Fibroblast of lung (primary cell): ENCODE measurements around the gene TNIK. TPM values are rescaled to one million over a fixed set of nuclear protein-coding genes. Genes with fewer than 3 reads are reported as not detected.

Experiments used
- DNase-seq, 2 donors: peaks; one replicate each; pipeline versions ENCODE4 v3.0.0 to v3.0.0-alpha.2; 2010; ENCODE audit warnings: low read depth in 2 of 2
- H2AFZ ChIP-seq: 2 replicates; pipeline ENCODE4 v1.5.1; 2012; ENCODE audit warnings: low read length, control low read depth, inconsistent platforms
- H3K27ac ChIP-seq: 2 replicates; pipeline ENCODE4 v1.5.1; 2011; ENCODE audit warnings: low read length, control low read depth; ENCODE audit not compliant: insufficient read depth
- H3K27me3 ChIP-seq: 2 replicates; pipeline ENCODE4 v1.5.1; 2011; ENCODE audit warnings: mild to moderate bottlenecking, low read length; ENCODE audit not compliant: control insufficient read depth, insufficient read depth
- H3K36me3 ChIP-seq: 2 replicates; pipeline ENCODE4 v1.5.1; 2011; ENCODE audit warnings: low read length; ENCODE audit not compliant: control insufficient read depth, insufficient read depth
- H3K4me1 ChIP-seq: 2 replicates; pipeline ENCODE4 v1.5.1; 2011; ENCODE audit warnings: low read length; ENCODE audit not compliant: control insufficient read depth, insufficient read depth; ENCODE audit errors: extremely low read depth
- H3K4me2 ChIP-seq: 2 replicates; pipeline ENCODE4 v1.5.1; 2011; ENCODE audit warnings: low read length, control low read depth; ENCODE audit not compliant: insufficient read depth; ENCODE audit errors: extremely low read depth
- H3K4me3 ChIP-seq, 4 experiments: fragments of 200-600 bp in 1 of 4; sonication (generic) in 1 of 4; replicated peaks in 1 of 4; 2 replicates each; pipeline ENCODE4 v1.5.1; 2011 to 2016; ENCODE audit warnings: low read length in 4 of 4, low read depth in 3 of 4, mild to moderate bottlenecking in 3 of 4, control low read depth in 2 of 4, inconsistent platforms in 1 of 4, mixed read lengths in 1 of 4; ENCODE audit not compliant: insufficient read depth in 1 of 4; ENCODE audit errors: control extremely low read depth in 1 of 4
- H3K79me2 ChIP-seq: 2 replicates; pipeline ENCODE4 v1.5.1; 2012; ENCODE audit warnings: mild to moderate bottlenecking, low read length, inconsistent platforms; ENCODE audit not compliant: control insufficient read depth, insufficient read depth
- H3K9ac ChIP-seq: 2 replicates; pipeline ENCODE4 v1.5.1; 2011; ENCODE audit warnings: mild to moderate bottlenecking, low read length, control low read depth; ENCODE audit not compliant: insufficient read depth
- H3K9me3 ChIP-seq: 2 replicates; pipeline ENCODE4 v1.5.1; 2012; ENCODE audit warnings: low read depth, low read length; ENCODE audit not compliant: control insufficient read depth, insufficient read depth
- H4K20me1 ChIP-seq: 2 replicates; pipeline ENCODE4 v1.5.1; 2011; ENCODE audit warnings: low read length; ENCODE audit not compliant: control insufficient read depth, insufficient read depth; ENCODE audit errors: extremely low read depth
- CTCF ChIP-seq, 2 donors: IDR thresholded peaks in 1 of 2; conservative IDR thresholded peaks in 1 of 2; 1 replicate in 1 of 2; 2 replicates in 1 of 2; pipeline ENCODE4 v1.5.1; 2011 to 2012; ENCODE audit warnings: low read length in 2 of 2, control low read depth in 1 of 2, inconsistent platforms in 1 of 2, low read depth in 1 of 2, mild to moderate bottlenecking in 1 of 2
- EZH2 ChIP-seq: IDR thresholded peaks from 2 replicates; pipeline ENCODE4 v1.5.1; 2012; ENCODE audit warnings: low read length, control low read depth, mild to moderate bottlenecking; ENCODE audit errors: missing control alignments
- polyA plus RNA-seq, 2 donors: library from polyadenylated mRNA; depleted of rRNA in 1 of 2; stranded (reverse) in 1 of 2; unstranded in 1 of 2; fragments of >200 nt; gene quantifications; 2 replicates each; pipeline ENCODE4 v1.2.1, GENCODE V29; 2011 to 2012; ENCODE audit warnings: missing spikeins in 1 of 2
- total RNA-seq: library from RNA; depleted of rRNA; stranded (reverse); fragments of >200 nt; gene quantifications from 2 replicates; pipeline ENCODE4 v1.2.1, GENCODE V29; 2014

The TNIK gene
- total and polyA plus RNA-seq, 2 donors (not counting 1 experiment from before 2014, with no cell fraction given): 13.8 to 39.3 TPM

GRCh38 chr3:171312741-171313140, 147.5 kb downstream of the TNIK start:
- H3K36me3 ChIP-seq: no peaks in the 10 kb centered on the region
- DNase-seq: no peak
- H3K4me3 ChIP-seq: no peak overlapping the region
- H3K9me3 ChIP-seq: no peaks in the 10 kb centered on the region
- H4K20me1 ChIP-seq: no peaks in the 10 kb centered on the region
- no peak overlapping the region for H3K4me2 ChIP-seq
- H3K79me2 ChIP-seq: peaks cover 2% of the 10 kb centered on the region
- H3K27me3 ChIP-seq: no peaks in the 10 kb centered on the region
- H3K9ac ChIP-seq: no peak overlapping the region
- H3K27ac ChIP-seq: no peak overlapping the region
- H2AFZ ChIP-seq: no peak overlapping the region
- H3K4me1 ChIP-seq: peaks cover 5% of the 10 kb centered on the region
- TF ChIP-seq EZH2: no peak
- TF ChIP-seq CTCF (conservative IDR thresholded peaks at IDR 0.05 in 1 of 2, IDR thresholded peaks at IDR 0.05 in 1 of 2; ENCODE audit: low read depth in 1 of 2, low read length in 2 of 2): no peak

GRCh38 chr3:171311784-171312183, 148.4 kb downstream of the TNIK start:
- no peak for DNase-seq
- TF ChIP-seq CTCF (conservative IDR thresholded peaks at IDR 0.05 in 1 of 2, IDR thresholded peaks at IDR 0.05 in 1 of 2; ENCODE audit: low read depth in 1 of 2, low read length in 2 of 2): no peak
- TF ChIP-seq EZH2: no peak
- H4K20me1 ChIP-seq: no peaks in the 10 kb centered on the region

GRCh38 chr3:171309906-171310359, 150.3 kb downstream of the TNIK start:
- Histone ChIP-seq H3K27me3 (no peaks in the 10 kb centered on the region), H3K9ac (no peak overlapping the region), H3K36me3 (no peaks in the 10 kb centered on the region), H3K4me1 (peaks cover 9% of the 10 kb centered on the region), H3K27ac (no peak overlapping the region), H3K4me3 (no peak overlapping the region), H3K4me2 (no peak overlapping the region), H3K9me3 (no peaks in the 10 kb centered on the region), H2AFZ (no peak overlapping the region), H3K79me2 (peaks cover 6% of the 10 kb centered on the region), H4K20me1 (no peaks in the 10 kb centered on the region)
- TF ChIP-seq EZH2 (no peak), CTCF (conservative IDR thresholded peaks at IDR 0.05 in 1 of 2, IDR thresholded peaks at IDR 0.05 in 1 of 2; ENCODE audit: low read depth in 1 of 2, low read length in 2 of 2) (no peak)
- DNase-seq: peak; percentile 61 to 85

More at GRCh38 chr3:171311784-171312183, 148.4 kb downstream of the TNIK start:
- no peaks in the 10 kb centered on the region for H3K36me3 ChIP-seq
- no peaks in the 10 kb centered on the region for H3K27me3 ChIP-seq
- no peak overlapping the region for H3K9ac ChIP-seq
- H2AFZ ChIP-seq: no peak overlapping the region
- no peaks in the 10 kb centered on the region for H3K9me3 ChIP-seq
- no peak overlapping the region for H3K27ac ChIP-seq
- peaks cover 2% of the 10 kb centered on the region for H3K79me2 ChIP-seq
- peaks cover 9% of the 10 kb centered on the region for H3K4me1 ChIP-seq
- H3K4me3 ChIP-seq: no peak overlapping the region
- no peak overlapping the region for H3K4me2 ChIP-seq
